HEK293 (cell line): ENCODE measurements around the gene MED8.
A peak's percentile ranks its signal among the peaks of the same experiment; 100 is the strongest.

ENCODE experiments used
- BCL11B ChIP-seq: fragments of 450-650 bp; formaldehyde crosslinking; IDR thresholded peaks from 2 replicates; pipeline ENCODE4 v1.5.1; 2016; ENCODE audit warnings: low read depth, missing biosample characterization, missing genetic modification characterization
- FEZF1 ChIP-seq: fragments of 450-650 bp; formaldehyde crosslinking; IDR thresholded peaks from 2 replicates; pipeline ENCODE4 v1.5.1; 2016; ENCODE audit warnings: missing biosample characterization, missing genetic modification characterization
- GFI1B ChIP-seq: fragments of 450-650 bp; formaldehyde crosslinking; IDR thresholded peaks from 2 replicates; pipeline ENCODE4 v1.5.1; 2016; ENCODE audit warnings: missing biosample characterization, missing genetic modification characterization
- GLIS2 ChIP-seq: fragments of 450-650 bp; formaldehyde crosslinking; IDR thresholded peaks from 2 replicates; pipeline ENCODE4 v1.5.1; 2016; ENCODE audit warnings: missing biosample characterization, missing genetic modification characterization
- HIC1 ChIP-seq: fragments of 450-650 bp; formaldehyde crosslinking; IDR thresholded peaks from 2 replicates; pipeline ENCODE4 v1.5.1; 2016; ENCODE audit warnings: missing biosample characterization, missing genetic modification characterization
- KLF8 ChIP-seq: fragments of 450-650 bp; formaldehyde crosslinking; IDR thresholded peaks from 2 replicates; pipeline ENCODE4 v1.5.1; 2016; ENCODE audit warnings: missing biosample characterization, missing genetic modification characterization
- MZF1 ChIP-seq: fragments of 450-650 bp; formaldehyde crosslinking; IDR thresholded peaks from 2 replicates; pipeline ENCODE4 v1.5.1; 2017; ENCODE audit warnings: missing biosample characterization, missing genetic modification characterization, borderline replicate concordance
- RBAK ChIP-seq: fragments of 450-650 bp; formaldehyde crosslinking; IDR thresholded peaks from 2 replicates; pipeline ENCODE4 v1.5.1; 2016; ENCODE audit warnings: missing biosample characterization, missing genetic modification characterization
- TCF7L2 ChIP-seq: IDR thresholded peaks from 2 replicates; pipeline ENCODE4 v1.6.1; 2011; ENCODE audit warnings: low read depth, mild to moderate bottlenecking, inconsistent platforms, low read length, moderate library complexity, borderline replicate concordance
- TRIM28 ChIP-seq: IDR thresholded peaks from 2 replicates; pipeline ENCODE4 v1.6.1; 2011; ENCODE audit warnings: low read length, control low read depth, borderline replicate concordance
- ZBTB20 ChIP-seq: fragments of 450-650 bp; formaldehyde crosslinking; IDR thresholded peaks from 2 replicates; pipeline ENCODE4 v1.5.1; 2016; ENCODE audit warnings: missing biosample characterization, missing genetic modification characterization
- ZBTB8A ChIP-seq: fragments of 450-650 bp; formaldehyde crosslinking; IDR thresholded peaks from 2 replicates; pipeline ENCODE4 v1.5.1; 2016; ENCODE audit warnings: missing biosample characterization, missing genetic modification characterization
- ZNF10 ChIP-seq: fragments of 450-650 bp; formaldehyde crosslinking; IDR thresholded peaks from 2 replicates; pipeline ENCODE4 v1.5.1; 2017; ENCODE audit warnings: missing biosample characterization, missing genetic modification characterization
- ZNF184 ChIP-seq: fragments of 450-650 bp; IDR thresholded peaks from 2 replicates; pipeline ENCODE4 v1.5.1; 2018; ENCODE audit warnings: missing biosample characterization, mild to moderate bottlenecking, missing genetic modification characterization
- ZNF202 ChIP-seq: fragments of 450-650 bp; formaldehyde crosslinking; IDR thresholded peaks from 2 replicates; pipeline ENCODE4 v1.5.1; 2016; ENCODE audit warnings: missing biosample characterization, missing genetic modification characterization, borderline replicate concordance
- ZNF221 ChIP-seq: fragments of 450-650 bp; formaldehyde crosslinking; IDR thresholded peaks from 2 replicates; pipeline ENCODE4 v1.5.1; 2017; ENCODE audit warnings: missing biosample characterization, missing genetic modification characterization, borderline replicate concordance
- ZNF280C ChIP-seq: fragments of 450-650 bp; formaldehyde crosslinking; IDR thresholded peaks from 2 replicates; pipeline ENCODE4 v1.5.1; 2016; ENCODE audit warnings: missing biosample characterization, missing genetic modification characterization
- ZNF391 ChIP-seq: fragments of 450-650 bp; formaldehyde crosslinking; IDR thresholded peaks from 2 replicates; pipeline ENCODE4 v1.5.1; 2016; ENCODE audit warnings: low read depth, missing biosample characterization, missing genetic modification characterization, borderline replicate concordance
- ZNF404 ChIP-seq: fragments of 450-650 bp; formaldehyde crosslinking; IDR thresholded peaks from 2 replicates; pipeline ENCODE4 v1.5.1; 2017; ENCODE audit warnings: missing biosample characterization, missing genetic modification characterization
- ZNF423 ChIP-seq: fragments of 450-650 bp; formaldehyde crosslinking; IDR thresholded peaks from 2 replicates; pipeline ENCODE4 v1.5.1; 2016; ENCODE audit warnings: missing biosample characterization, missing genetic modification characterization
- ZNF529 ChIP-seq: fragments of 450-650 bp; formaldehyde crosslinking; IDR thresholded peaks from 2 replicates; pipeline ENCODE4 v1.5.1; 2017; ENCODE audit warnings: missing genetic modification characterization, missing biosample characterization; ENCODE audit not compliant: insufficient replicate concordance
- ZNF596 ChIP-seq: fragments of 450-650 bp; IDR thresholded peaks from 2 replicates; pipeline ENCODE4 v1.5.0; 2018; ENCODE audit warnings: missing biosample characterization, mild to moderate bottlenecking, missing genetic modification characterization, moderate library complexity
- ZNF654 ChIP-seq: fragments of 450-650 bp; formaldehyde crosslinking; IDR thresholded peaks from 2 replicates; pipeline ENCODE4 v1.5.1; 2016; ENCODE audit warnings: low read depth, missing biosample characterization, missing genetic modification characterization
- ZNF843 ChIP-seq: fragments of 450-650 bp; formaldehyde crosslinking; IDR thresholded peaks from 2 replicates; pipeline ENCODE4 v1.5.1; 2016; ENCODE audit warnings: missing biosample characterization, missing genetic modification characterization
- TF ChIP-seq, protein P1 (sequence below): fragments of 450-650 bp; formaldehyde crosslinking; IDR thresholded peaks from 2 replicates; pipeline ENCODE4 v1.5.1; 2016; ENCODE audit warnings: missing biosample characterization, missing genetic modification characterization
- TF ChIP-seq, protein P2 (sequence below): fragments of 450-650 bp; formaldehyde crosslinking; IDR thresholded peaks from 2 replicates; pipeline ENCODE4 v1.5.1; 2017; ENCODE audit warnings: missing biosample characterization, missing genetic modification characterization
- TF ChIP-seq, protein P3 (sequence below): fragments of 450-650 bp; formaldehyde crosslinking; IDR thresholded peaks from 2 replicates; pipeline ENCODE4 v1.5.1; 2016; ENCODE audit warnings: missing biosample characterization, missing genetic modification characterization

Gene MED8

DNA sequence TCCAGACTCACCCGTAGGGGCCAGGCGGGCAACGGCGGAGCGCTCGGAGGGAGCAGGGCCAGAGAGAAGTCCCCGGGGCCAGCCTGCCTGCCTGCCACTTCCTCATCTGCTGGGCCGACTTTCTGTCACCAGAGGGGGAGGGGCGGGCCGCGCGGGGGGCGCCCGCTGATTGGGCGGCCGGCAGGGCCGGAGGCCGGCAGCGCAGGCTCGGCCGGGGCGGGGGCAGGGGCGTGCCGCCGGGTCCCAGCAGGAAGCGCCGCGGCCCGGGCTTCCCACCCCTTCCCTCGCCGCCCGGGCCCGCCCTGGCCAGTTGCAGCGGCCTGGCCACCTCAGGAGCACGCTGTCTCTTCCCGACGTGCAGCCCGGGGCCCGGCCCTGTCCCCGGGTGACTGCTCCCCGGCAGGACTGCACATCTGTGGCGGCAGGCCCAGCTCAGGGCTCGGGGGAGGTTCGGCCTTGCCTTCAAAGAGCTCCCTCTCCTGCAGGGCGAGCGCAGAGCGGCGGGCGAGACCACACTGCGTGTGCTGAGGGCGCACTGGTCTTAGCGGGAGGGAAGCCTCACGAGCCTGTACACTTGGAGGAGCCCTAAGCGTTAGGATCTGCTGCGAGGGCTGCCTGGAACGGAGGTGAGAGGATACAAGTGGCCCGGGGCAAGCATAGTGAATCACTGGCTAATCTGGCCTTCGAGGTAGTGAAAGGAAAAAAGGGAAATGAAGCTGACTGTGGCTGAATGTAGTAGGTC lies 21.5 kb downstream of the MED8 start, which contains the start of gene ELOVL1 (continued):
- TF ChIP-seq, protein P1, sequence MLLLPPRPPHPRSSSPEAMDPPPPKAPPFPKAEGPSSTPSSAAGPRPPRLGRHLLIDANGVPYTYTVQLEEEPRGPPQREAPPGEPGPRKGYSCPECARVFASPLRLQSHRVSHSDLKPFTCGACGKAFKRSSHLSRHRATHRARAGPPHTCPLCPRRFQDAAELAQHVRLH (tag by site-specific recombination), result peak; percentile 69; the same call in 1 of the 2 replicates
- TF ChIP-seq ZNF529 (tag by site-specific recombination) (no peak), ZNF404 (tag by site-specific recombination) (no peak), ZNF391 (tag by site-specific recombination) (peak; percentile 75; the same call in 1 of the 2 replicates), HIC1 (tag by site-specific recombination) (peak; percentile 8; the same call in 1 of the 2 replicates), KLF8 (tag by site-specific recombination) (peak; percentile 88), ZBTB20 (peak; percentile 99), GLIS2 (peak; percentile 96), ZNF596 (tag by site-specific recombination) (0 out of 2 replicates have a peak, but pooled peaks have one; percentile 43), TCF7L2 (no peak), ZNF654 (tag by site-specific recombination) (no peak), RBAK (no peak), FEZF1 (tag by site-specific recombination) (0 out of 2 replicates have a peak, but pooled peaks have one; percentile 12), ZNF184 (tag by site-specific recombination) (no peak), ZNF202 (tag by site-specific recombination) (no peak), MZF1 (no peak), ZNF10 (tag by site-specific recombination) (peak; percentile 91), GFI1B (tag by site-specific recombination) (no peak), ZNF423 (tag by site-specific recombination) (0 out of 2 replicates have a peak, but pooled peaks have one; percentile 39), ZNF221 (tag by site-specific recombination) (no peak), BCL11B (tag by site-specific recombination) (no peak), ZNF280C (tag by site-specific recombination) (no peak), ZNF843 (tag by site-specific recombination) (0 out of 2 replicates have a peak, but pooled peaks have one; percentile 31), TRIM28 (peak; percentile 89), ZBTB8A (peak; percentile 91)
- TF ChIP-seq, protein P2, sequence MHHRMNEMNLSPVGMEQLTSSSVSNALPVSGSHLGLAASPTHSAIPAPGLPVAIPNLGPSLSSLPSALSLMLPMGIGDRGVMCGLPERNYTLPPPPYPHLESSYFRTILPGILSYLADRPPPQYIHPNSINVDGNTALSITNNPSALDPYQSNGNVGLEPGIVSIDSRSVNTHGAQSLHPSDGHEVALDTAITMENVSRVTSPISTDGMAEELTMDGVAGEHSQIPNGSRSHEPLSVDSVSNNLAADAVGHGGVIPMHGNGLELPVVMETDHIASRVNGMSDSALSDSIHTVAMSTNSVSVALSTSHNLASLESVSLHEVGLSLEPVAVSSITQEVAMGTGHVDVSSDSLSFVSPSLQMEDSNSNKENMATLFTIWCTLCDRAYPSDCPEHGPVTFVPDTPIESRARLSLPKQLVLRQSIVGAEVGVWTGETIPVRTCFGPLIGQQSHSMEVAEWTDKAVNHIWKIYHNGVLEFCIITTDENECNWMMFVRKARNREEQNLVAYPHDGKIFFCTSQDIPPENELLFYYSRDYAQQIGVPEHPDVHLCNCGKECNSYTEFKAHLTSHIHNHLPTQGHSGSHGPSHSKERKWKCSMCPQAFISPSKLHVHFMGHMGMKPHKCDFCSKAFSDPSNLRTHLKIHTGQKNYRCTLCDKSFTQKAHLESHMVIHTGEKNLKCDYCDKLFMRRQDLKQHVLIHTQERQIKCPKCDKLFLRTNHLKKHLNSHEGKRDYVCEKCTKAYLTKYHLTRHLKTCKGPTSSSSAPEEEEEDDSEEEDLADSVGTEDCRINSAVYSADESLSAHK (tag by site-specific recombination), result no peak
- TF ChIP-seq, protein P3, sequence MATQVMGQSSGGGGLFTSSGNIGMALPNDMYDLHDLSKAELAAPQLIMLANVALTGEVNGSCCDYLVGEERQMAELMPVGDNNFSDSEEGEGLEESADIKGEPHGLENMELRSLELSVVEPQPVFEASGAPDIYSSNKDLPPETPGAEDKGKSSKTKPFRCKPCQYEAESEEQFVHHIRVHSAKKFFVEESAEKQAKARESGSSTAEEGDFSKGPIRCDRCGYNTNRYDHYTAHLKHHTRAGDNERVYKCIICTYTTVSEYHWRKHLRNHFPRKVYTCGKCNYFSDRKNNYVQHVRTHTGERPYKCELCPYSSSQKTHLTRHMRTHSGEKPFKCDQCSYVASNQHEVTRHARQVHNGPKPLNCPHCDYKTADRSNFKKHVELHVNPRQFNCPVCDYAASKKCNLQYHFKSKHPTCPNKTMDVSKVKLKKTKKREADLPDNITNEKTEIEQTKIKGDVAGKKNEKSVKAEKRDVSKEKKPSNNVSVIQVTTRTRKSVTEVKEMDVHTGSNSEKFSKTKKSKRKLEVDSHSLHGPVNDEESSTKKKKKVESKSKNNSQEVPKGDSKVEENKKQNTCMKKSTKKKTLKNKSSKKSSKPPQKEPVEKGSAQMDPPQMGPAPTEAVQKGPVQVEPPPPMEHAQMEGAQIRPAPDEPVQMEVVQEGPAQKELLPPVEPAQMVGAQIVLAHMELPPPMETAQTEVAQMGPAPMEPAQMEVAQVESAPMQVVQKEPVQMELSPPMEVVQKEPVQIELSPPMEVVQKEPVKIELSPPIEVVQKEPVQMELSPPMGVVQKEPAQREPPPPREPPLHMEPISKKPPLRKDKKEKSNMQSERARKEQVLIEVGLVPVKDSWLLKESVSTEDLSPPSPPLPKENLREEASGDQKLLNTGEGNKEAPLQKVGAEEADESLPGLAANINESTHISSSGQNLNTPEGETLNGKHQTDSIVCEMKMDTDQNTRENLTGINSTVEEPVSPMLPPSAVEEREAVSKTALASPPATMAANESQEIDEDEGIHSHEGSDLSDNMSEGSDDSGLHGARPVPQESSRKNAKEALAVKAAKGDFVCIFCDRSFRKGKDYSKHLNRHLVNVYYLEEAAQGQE (tag by site-specific recombination), result no peak
